ENCODE results near the gene MCM5.

The MCM5 gene

DNA sequence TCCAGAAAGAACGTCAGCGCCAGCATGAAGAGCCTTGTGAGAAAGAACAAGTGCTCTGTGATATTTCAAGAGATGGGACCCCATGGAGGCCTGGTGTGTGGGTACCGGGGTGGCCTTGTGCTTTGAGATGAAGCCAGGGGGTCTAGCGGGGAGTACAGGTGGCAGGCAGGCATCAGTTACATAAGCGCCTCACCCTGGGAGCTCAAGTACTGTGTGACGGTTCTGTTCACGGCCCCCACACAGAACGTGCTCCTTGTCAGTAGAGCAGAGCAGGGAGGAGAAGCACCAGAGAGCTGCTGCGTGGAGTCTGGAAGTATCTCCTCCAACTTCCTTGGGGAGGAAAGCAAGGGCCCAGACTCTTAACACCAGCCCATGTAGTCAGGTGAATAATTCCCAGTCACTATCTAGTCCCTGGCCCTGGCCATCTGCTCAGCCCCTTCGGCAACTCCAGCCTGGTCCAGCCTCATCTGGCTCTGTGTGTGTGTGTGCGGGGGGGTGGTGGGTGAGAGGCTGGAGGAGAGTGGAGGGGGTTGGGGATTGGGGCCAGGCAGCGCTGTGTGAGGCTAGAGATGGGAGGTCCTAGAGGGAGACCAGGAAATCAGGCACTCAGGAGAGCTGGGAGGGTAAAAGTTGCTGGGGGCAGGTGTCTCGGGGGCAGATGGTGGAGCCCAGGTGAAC, 32.4 kb downstream of the MCM5 start:
- no peak overlapping the region for H3K4me3 ChIP-seq (ENCODE audit: low read depth, low read length, poor library complexity, severe bottlenecking)
- no peaks in the 10 kb centered on the region for H4K20me1 ChIP-seq (ENCODE audit: insufficient read depth, low read length)
- no peak overlapping the region for H3K9ac ChIP-seq (ENCODE audit: low read length)
- H3K4me1 ChIP-seq (ENCODE audit: insufficient read depth, low read length, severe bottlenecking) = no peaks in the 10 kb centered on the region
- TF ChIP-seq EZH2 (IDR thresholded peaks at IDR 0.05; ENCODE audit: borderline replicate concordance, low read length) = no peak
- TF ChIP-seq, protein P1, sequence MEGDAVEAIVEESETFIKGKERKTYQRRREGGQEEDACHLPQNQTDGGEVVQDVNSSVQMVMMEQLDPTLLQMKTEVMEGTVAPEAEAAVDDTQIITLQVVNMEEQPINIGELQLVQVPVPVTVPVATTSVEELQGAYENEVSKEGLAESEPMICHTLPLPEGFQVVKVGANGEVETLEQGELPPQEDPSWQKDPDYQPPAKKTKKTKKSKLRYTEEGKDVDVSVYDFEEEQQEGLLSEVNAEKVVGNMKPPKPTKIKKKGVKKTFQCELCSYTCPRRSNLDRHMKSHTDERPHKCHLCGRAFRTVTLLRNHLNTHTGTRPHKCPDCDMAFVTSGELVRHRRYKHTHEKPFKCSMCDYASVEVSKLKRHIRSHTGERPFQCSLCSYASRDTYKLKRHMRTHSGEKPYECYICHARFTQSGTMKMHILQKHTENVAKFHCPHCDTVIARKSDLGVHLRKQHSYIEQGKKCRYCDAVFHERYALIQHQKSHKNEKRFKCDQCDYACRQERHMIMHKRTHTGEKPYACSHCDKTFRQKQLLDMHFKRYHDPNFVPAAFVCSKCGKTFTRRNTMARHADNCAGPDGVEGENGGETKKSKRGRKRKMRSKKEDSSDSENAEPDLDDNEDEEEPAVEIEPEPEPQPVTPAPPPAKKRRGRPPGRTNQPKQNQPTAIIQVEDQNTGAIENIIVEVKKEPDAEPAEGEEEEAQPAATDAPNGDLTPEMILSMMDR (IDR thresholded peaks at IDR 0.05; ENCODE audit: low read length) = no peak
- H3K79me2 ChIP-seq (ENCODE audit: insufficient read depth, low read length) = no peaks in the 10 kb centered on the region
- H3F3A ChIP-seq (ENCODE audit: insufficient read depth, low read length) = peaks cover 4% of the 10 kb centered on the region; the same call in 1 of the 2 replicates
- H3K36me3 ChIP-seq (ENCODE audit: insufficient read depth, low read length) = peaks cover 53% of the 10 kb centered on the region
- no peaks in the 10 kb centered on the region for H3K9me2 ChIP-seq (ENCODE audit: low read depth, low read length)
- no peak overlapping the region for H3K27ac ChIP-seq (ENCODE audit: low read depth, low read length, poor library complexity, severe bottlenecking)
- H3K4me2 ChIP-seq (ENCODE audit: low read length) = no peak overlapping the region
- no peaks in the 10 kb centered on the region for H3K9me3 ChIP-seq (ENCODE audit: low read length)
- no peak overlapping the region for H2AFZ ChIP-seq (ENCODE audit: low read length)
- no peaks in the 10 kb centered on the region for H3K27me3 ChIP-seq (ENCODE audit: insufficient read depth, low read length)

- Histone ChIP-seq H3K9me3 (ENCODE audit: low read length) (no peaks in the 10 kb centered on the region), H2AFZ (ENCODE audit: low read length) (no peak overlapping the region), H4K20me1 (ENCODE audit: insufficient read depth, low read length) (no peaks in the 10 kb centered on the region), H3K27ac (ENCODE audit: low read depth, low read length, poor library complexity, severe bottlenecking) (no peak overlapping the region), H3K9me2 (ENCODE audit: low read depth, low read length) (no peaks in the 10 kb centered on the region), H3K4me3 (ENCODE audit: low read depth, low read length, poor library complexity, severe bottlenecking) (no peak overlapping the region), H3F3A (ENCODE audit: insufficient read depth, low read length) (peaks cover 4% of the 10 kb centered on the region; the same call in 1 of the 2 replicates), H3K4me1 (ENCODE audit: insufficient read depth, low read length, severe bottlenecking) (no peaks in the 10 kb centered on the region), H3K9ac (ENCODE audit: low read length) (no peak overlapping the region), H3K4me2 (ENCODE audit: low read length) (no peak overlapping the region), H3K27me3 (ENCODE audit: insufficient read depth, low read length) (no peaks in the 10 kb centered on the region), H3K79me2 (ENCODE audit: insufficient read depth, low read length) (no peaks in the 10 kb centered on the region), H3K36me3 (ENCODE audit: insufficient read depth, low read length) (peaks cover 58% of the 10 kb centered on the region)
- TF ChIP-seq, protein P1 (IDR thresholded peaks at IDR 0.05; ENCODE audit: low read length) = no peak
- TF ChIP-seq EZH2 (IDR thresholded peaks at IDR 0.05; ENCODE audit: borderline replicate concordance, low read length) = no peak
Measured at GRCh38 chr22:35434061-35434710, 34.2 kb downstream of the MCM5 start.

DNA sequence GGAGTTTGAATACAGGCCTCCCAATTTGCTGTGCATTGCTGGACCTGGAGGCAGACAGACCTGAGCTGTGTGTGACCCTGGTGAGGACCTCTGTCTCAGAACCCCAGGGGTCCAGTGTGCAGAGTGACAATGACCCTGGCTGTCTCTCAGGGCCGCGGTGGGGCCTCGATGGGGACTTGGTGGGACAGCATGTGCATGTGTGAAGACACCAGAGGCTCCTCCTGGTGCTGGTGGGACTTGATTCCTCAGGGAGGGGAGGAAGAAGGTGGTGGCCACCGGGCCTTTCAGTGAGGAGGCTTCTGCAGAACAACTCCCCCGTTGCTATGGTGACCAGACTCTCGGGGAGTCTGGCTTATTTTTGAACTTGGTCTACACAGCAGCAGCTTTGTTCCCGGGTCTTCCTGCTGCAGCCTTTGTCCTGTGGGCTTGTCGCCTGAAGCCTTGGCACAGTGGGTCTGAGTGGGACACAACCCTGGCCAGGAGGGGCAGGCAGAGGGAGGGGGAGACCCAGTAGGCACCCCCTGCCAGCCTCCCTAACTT, 35.3 kb downstream of the MCM5 start:
- Histone ChIP-seq H3K36me3 (ENCODE audit: insufficient read depth, low read length) (peaks cover 52% of the 10 kb centered on the region), H3K27me3 (ENCODE audit: insufficient read depth, low read length) (no peaks in the 10 kb centered on the region), H3F3A (ENCODE audit: insufficient read depth, low read length) (peaks cover 4% of the 10 kb centered on the region; the same call in 1 of the 2 replicates), H3K9me2 (ENCODE audit: low read depth, low read length) (no peaks in the 10 kb centered on the region), H3K9me3 (ENCODE audit: low read length) (no peaks in the 10 kb centered on the region), H2AFZ (ENCODE audit: low read length) (no peak overlapping the region), H3K79me2 (ENCODE audit: insufficient read depth, low read length) (no peaks in the 10 kb centered on the region), H3K4me1 (ENCODE audit: insufficient read depth, low read length, severe bottlenecking) (no peaks in the 10 kb centered on the region), H3K27ac (ENCODE audit: low read depth, low read length, poor library complexity, severe bottlenecking) (no peak overlapping the region), H4K20me1 (ENCODE audit: insufficient read depth, low read length) (no peaks in the 10 kb centered on the region), H3K9ac (ENCODE audit: low read length) (no peak overlapping the region), H3K4me2 (ENCODE audit: low read length) (no peak overlapping the region), H3K4me3 (ENCODE audit: low read depth, low read length, poor library complexity, severe bottlenecking) (no peak overlapping the region)
- TF ChIP-seq, protein P1 (IDR thresholded peaks at IDR 0.05; ENCODE audit: low read length) = no peak
- no peak for TF ChIP-seq EZH2 (IDR thresholded peaks at IDR 0.05; ENCODE audit: borderline replicate concordance, low read length)
